Measurements from ENCODE around the gene KIF26A.

The KIF26A gene

DNA sequence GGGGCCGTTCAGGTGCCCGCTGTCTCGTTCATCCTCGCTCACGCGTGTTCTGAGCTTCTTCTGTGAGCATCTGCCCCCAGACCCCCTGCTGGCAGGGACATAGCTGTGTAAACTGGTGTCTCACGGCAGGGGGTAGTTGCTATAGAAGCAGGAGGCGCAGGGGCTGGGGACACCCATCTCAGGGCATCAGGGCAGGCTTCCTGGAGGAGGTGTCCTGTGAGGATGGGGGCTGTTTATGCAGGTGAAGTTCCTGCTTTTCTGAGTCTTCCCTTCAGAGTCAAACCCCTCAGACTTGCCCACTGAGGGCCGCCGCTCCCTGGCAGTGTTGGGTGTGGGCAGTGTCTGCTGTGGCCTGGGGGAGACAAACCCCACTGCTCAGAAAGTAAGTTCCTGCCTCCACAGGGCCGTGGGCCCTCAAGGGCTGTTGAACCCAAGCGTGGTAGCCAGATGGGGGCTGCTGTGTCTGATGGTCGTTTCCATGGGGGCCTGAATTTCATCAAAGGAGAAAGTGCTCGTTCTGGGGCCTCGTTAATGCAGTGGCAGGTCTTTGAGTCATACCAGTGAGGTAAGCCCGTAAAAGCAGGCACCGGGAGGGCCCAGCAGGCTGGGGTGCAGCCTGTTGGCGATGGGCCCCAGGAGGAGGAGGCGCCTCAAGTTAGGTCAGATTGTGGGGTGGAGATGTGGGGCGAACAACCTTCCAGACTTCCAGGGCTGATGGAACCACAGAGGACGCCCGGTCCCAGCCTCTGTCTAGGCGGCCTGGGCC lies 23.4 kb downstream of the KIF26A start:
- no peak for DNase-seq

DNA sequence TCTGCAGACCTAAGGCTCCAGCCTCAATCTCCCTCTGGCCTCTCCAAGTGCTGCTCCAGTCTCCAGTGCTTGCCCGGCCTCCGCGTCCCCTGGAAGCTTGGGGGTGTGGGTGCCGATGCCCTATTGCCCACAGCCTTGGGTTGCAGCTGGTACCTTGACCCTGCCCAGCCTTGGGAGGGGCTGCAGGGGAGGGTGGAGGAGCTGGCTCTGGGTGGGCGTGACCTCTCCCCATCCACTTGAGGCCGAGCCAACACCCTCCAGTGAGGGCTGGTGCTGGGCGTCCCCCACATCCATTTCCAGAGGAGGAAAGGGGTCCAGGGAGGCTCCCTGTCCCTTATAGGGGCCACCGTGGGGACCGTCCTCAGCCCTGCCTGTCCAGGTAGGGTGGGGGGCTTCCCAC lies 24.1 kb downstream of the KIF26A start:
- no peak for DNase-seq

DNA sequence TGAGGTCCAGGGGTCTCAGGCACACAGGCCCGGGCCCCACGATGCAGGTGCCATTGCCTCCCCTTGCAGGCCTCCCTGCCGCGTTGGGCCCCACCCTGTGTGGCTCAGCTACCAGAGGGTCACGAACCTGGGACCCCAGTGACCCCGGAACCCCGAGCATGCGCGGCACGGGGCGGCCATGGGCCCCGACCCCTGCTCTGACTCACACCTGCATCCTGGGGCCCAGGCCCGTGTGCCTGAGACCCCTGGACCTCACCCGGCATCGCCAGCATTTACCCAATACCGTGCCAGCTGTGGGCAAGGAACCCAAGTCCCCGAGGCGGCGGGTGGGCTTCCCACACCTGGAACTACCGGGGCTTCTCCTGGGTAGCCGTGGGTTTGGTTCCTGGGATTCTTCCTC lies 25.2 kb downstream of the KIF26A start:
- DNase-seq = no peak

DNA sequence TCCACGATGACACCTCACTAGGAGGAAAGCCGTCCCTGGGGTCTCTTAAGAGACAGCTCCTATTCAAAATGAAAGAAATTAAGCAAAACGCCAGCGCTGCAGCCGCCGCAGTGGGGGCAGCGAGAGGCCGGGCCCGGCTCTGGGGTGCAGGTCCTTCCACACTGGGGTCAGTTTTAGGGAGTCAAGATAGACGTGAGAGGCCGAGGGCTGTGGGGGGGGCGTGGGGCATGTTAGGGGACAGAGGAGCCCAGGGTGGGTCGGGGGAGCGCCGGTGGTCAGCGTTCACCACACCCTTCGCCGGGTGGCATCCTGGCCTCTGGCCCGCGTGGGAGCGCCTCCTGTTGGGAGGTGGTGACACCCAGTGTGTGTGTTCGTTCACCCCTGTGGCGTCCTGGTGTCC lies 25.7 kb downstream of the KIF26A start:
- DNase-seq = no peak

DNA sequence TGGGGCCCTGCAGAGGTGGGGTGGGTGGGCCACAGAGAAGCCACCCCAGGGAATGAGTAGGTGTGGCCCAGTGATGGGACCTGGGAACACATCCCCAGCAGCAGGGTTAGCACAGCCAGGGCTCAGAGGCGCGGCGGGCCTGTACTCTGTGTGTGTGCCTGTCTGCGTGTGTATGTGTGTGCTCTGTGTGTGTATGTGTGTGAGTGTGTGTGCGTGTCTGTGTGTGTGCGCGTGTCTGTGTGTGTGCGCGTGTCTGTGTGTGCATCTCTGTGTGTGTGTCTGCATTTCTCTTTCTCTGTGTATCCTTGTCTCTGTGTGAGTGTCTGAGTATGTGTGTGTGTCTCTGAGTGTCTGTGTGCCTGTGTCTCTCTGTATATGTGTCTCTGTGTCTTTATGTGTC lies 26.1 kb downstream of the KIF26A start:
- no peak for DNase-seq

DNA sequence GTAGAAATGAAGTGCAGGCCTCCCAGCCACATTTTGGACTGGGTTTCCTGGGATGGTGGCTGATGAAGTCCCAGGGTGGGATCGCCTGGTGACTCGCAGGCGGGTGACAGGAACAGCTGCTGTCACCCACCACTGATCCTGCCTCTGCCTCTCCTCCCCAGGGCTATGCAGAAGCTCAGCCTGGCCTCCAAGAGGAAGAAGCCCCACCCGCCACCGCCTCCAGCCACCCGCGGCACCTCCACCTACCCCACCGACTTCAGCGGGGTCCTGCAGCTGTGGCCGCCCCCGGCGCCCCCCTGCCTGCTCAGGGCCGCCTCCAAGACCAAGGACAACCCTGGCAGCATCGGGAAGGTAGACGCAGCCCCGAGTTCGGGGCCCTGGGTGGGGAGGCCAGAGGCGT lies 28.3 kb downstream of the KIF26A start:
- no peak for DNase-seq

DNA sequence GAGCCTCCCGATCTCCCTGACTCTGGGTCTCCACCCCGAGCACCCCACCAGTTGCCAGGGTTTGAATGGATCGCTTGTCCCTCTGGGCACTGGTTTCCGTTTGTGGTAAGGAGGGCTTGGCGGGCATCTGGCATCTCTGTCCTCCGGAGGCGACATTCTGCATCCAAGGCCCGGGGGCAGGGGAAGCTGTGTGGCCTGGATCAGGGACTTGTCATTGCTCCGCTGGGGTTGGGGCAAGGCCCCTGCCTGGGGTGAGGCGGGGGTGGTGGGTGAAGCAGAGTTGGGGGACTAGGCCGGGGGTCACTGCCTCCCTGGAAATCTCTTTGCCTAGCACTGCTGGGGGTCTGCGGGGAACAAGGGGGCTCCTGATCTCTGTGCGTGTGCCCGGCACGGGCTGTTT lies 30.2 kb downstream of the KIF26A start:
- no peak for DNase-seq

DNA sequence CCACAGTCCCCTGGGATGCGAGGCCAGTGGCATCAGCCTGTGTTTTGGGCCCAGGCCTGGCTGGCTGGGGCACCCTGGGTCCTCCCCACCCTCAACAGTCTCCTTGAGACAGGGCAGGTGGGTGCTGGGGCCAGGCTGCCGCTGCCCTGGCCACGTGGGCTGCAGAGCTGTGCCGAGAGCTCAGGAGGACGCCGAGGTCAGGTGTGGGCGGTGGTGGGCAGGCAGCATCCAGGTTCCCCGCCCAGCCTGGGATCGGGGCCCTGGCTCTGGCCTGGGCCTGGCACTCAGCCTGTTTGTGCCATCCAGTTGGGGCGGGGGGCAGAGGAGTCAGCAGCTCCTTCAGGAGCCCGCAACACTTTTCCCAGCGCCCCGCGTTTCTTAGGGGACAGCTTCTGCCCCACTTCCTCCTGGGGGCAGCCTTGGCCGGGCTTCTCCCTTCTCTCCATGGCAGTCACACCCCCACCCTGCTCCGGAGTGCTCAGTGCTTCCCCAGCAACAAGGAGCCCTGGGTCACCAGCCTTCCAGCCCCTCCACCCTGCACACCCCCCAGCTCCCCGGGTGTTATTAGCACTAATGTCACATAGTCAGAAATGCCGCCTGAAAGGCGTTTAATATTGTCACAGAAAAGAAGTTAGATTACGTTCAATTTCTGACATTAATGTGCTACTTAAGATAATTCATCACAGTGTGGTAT lies 30.8 kb downstream of the KIF26A start:
- DNase-seq = no peak

DNA sequence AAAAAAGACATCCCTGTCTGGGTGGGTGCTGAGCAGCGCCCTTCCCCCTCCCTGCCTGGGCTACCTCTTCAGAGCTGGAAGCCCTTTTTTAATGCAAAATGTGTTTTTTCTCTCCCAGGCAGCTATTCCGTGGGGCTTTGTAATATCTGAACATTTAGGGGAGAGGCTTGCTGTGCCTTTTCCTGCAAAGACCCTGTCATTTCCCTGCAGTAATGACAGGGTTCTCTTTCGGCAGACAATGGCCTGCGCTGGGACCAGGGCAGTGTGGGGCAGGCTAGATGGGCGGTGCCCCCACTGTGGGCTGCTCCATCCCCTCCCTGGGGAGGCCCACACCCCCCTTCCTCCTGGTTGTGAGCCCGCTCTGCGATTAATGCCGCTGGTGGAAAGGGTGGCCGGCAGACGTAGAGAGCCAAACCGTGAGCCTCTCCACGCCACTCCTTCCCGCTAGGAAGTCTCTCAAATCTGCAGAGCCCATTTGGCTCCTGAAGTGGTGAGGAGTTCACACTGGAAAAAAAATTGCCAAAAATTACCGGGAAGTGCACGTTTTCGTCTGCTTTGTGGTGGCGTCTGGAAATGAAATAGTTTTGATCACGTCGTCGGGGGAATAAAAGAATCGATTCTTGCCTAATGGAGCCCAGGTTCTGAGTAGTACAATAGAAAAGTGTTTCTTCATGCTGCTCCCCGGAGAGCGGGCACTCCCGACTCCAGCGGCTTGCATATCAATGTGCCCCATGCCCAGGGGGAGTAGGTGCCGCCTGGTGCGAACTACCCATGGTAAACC lies 31.5 kb downstream of the KIF26A start:
- DNase-seq = no peak

DNA sequence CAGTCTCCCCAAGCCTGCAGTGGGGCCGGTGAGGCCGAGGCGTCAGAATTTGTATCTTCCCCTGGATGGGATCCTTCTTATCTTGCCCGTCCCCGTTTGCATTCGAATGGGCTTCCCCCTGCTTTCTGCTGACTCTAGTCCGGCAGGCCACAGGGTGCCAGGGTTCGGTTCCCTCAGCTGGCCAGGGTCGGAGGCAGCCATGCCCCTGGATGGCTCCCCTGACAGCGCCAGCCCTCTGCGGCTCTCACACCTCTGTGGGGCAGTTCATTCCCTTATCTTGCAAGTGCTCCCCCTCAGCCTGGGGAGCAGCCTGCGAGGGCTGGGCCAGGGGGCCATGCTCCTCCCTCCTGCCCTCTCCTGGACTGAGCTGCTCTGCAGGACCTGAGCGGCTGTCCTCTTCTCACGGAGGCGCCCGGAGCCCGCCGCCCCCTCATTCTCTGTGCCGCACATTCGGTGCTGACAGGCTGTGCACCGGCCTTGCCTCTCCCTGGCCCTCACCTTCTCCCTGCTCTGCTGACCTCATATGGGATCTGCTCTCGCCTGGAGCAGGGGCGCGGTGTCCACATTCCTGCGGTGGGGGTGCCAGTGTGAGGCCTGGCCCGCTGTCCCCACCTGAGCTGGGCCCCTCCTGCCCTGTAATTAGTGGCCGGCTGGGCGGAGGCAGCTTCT lies 32.8 kb downstream of the KIF26A start:
- peak; percentile 98 for DNase-seq

DNA sequence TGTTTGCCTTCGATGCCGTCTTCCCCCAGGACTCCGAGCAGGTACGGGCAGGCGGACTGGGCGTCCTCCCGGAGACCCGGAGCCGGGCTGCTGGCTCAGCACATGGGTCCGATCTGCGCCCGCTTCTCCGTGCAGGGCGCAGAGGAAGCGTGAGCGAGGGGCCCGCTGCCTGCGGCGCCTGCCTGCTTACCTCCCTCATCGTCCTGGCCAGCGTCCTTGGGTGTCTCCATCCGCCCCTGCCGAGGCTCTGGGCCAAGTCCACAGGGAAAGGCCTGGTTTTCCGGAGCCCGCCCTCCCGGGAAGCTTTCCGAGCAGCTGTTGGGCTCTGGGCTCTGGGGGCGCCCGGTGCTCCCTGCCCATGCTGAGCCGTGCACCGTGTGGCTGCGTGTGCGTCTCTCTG lies 33.5 kb downstream of the KIF26A start:
- DNase-seq = no peak

DNA sequence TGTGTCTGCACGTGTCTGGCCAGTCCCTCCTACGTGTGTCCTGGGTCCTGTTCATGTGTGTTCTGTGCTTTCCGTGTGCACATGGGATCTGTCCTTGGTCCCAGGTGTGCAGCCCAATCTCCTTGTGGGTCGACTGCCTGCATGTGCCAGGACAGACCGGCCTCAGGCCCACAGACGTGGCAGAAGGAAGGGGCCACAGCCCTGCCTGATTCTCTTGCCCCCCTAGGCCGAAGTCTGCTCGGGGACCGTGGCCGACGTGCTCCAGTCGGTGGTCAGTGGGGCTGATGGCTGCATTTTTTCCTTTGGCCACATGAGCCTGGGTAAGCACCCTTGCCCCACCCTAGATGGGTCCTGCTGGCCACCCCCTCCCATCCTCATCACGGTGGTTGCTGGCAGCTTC lies 34.0 kb downstream of the KIF26A start:
- DNase-seq = no peak

DNA sequence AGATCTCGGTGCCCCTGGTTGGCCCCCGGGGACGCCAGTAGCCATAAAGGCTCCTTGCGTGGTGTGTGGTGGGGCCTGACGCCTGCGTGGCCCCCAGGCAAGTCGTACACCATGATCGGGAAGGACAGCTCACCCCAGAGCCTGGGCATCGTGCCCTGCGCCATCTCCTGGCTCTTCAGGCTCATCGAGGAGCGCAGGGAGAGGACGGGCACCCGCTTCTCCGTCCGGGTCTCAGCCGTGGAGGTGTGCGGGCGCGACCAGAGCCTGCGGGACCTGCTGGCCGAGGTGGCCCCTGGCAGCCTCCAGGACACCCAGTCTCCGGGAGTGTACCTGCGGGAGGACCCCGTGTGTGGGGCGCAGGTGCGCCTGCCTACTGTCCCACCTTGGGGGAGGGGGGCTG lies 34.5 kb downstream of the KIF26A start:
- DNase-seq = no peak

DNA sequence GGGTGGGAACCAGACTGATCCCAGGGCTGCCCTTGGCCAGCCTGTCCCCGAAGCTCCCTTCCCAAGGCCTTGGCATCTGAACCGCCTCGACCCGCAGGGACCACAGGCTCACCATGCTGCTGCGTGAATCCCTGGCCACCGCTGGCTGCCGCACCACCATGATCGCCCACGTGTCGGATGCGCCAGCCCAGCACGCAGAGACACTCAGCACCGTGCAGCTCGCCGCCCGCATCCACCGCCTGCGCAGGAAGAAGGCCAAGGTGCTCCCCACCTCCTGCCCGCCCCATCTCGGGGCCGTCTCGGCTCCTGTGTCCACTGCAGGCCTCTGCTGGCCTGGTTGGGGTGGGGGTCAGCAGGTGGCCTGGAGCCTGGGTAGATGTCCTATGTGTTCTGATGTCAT lies 35.7 kb downstream of the KIF26A start:
- DNase-seq = no peak

DNA sequence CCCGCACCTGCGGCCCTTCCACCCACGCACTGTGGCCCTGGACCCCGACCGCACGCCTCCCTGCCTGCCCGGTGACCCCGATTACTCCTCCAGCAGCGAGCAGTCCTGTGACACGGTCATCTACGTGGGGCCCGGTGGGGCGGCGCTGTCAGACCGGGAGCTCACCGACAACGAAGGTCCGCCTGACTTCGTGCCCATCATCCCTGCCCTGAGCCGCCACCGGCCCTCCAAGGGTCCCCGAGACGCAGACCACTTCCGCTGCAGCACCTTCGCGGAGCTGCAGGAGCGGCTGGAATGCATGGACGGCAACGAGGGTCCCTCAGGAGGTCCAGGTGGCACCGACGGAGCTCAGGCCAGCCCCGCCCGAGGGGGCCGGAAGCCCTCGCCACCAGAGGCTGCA lies 36.7 kb downstream of the KIF26A start:
- no peak for DNase-seq

DNA sequence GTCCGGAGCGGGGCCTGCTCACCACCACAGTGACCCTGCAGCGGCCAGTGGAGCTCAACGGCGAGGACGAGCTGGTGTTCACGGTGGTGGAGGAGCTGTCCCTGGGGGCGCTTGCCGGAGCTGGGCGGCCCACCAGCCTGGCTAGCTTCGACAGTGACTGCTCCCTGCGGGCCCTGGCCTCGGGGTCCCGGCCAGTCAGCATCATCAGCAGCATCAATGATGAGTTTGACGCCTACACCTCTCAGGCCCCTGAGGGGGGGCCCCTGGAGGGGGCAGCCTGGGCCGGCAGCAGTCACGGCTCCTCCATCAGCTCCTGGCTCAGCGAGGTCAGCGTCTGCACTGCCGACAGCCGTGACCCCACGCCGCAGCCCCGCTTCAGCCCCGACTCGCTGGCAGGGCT lies 37.4 kb downstream of the KIF26A start:
- no peak for DNase-seq

DNA sequence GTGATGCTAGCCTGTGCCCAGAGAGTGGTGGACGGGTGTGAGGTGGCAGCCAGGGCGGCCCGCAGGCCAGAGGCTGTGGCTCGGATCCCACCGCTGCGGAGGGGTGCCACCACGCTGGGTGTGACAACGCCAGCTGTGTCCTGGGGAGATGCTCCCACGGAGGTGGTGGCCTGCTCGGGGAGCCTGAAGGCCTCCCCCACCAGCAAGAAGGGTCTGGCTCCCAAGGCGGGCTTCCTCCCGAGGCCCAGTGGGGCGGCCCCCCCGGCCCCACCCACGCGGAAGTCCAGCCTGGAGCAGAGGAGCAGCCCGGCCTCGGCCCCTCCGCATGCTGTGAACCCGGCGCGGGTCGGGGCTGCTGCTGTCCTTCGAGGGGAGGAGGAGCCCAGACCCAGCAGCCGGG lies 38.2 kb downstream of the KIF26A start:
- no peak for DNase-seq

DNA sequence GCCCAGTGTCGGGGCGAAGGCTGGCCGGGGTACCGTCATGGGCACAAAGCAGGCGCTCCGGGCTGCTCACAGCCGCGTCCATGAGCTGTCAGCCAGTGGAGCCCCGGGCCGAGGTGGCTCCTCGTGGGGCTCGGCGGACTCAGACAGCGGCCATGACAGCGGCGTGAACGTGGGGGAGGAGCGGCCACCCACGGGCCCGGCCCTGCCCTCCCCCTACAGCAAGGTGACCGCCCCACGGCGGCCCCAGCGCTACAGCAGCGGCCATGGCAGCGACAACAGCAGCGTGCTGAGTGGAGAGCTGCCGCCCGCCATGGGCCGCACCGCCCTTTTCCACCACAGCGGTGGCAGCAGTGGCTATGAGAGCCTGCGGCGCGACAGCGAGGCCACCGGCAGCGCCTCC lies 39.0 kb downstream of the KIF26A start:
- no peak for DNase-seq

DNA sequence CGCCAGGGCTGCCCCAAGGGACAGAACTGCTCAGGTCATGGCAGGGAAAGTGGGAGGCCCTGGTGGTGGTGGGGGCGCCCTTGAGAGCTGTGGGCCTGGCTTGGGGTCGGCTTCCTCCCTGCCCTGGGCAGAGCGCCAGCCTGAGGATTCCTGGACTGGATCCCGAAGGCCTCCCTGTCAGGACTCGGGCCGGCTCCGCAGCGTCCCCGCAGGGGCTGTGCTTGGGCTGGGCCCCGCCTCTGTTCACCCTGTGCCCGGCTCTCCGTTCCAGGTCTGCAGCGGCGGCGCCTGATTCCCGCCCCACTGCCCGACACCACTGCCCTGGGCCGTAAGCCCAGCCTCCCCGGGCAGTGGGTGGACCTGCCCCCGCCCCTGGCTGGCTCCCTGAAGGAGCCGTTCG lies 39.9 kb downstream of the KIF26A start:
- no peak for DNase-seq

DNA sequence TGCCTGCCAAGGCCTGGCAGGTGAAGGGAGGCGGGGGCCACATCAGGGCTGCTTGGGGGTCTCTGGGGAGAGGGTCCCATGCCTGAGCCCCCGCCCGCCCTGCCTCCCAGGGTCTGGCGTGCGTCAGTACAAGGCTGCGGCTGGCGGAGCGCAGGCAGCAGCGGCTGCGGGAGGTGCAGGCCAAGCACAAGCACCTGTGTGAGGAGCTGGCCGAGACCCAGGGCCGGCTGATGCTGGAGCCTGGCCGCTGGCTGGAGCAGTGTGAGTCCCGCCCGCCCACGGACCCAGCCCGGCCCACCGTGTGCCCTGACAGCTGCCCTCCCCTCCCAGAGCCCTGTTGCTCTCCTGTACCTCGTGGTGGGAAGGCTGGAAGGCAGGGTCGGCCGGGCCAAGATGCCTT lies 40.7 kb downstream of the KIF26A start:
- no peak for DNase-seq

DNA sequence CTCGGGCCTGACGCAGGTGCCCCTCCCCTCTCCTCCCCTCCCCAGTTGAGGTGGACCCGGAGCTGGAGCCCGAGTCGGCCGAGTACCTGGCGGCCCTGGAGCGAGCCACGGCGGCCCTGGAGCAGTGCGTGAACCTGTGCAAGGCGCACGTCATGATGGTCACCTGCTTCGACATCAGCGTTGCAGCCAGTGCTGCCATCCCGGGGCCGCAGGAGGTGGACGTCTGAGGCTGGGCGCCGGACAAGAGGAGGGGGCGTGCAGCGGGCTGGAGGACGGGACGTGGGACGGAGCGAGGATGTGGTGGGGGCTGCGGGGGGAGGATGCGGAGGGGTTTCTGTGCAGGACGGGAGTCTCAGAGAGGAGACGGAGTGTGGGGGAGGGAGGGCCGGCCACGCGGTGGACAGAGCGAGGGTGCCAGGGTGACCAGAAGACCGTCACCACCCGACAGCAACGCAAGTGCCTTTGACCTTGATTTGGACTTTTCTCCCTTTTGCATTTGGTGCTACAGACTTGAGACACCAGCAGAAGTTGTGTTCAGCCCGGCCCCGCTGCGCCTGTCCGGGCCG lies 41.3 kb downstream of the KIF26A start:
- no peak for DNase-seq

DNA sequence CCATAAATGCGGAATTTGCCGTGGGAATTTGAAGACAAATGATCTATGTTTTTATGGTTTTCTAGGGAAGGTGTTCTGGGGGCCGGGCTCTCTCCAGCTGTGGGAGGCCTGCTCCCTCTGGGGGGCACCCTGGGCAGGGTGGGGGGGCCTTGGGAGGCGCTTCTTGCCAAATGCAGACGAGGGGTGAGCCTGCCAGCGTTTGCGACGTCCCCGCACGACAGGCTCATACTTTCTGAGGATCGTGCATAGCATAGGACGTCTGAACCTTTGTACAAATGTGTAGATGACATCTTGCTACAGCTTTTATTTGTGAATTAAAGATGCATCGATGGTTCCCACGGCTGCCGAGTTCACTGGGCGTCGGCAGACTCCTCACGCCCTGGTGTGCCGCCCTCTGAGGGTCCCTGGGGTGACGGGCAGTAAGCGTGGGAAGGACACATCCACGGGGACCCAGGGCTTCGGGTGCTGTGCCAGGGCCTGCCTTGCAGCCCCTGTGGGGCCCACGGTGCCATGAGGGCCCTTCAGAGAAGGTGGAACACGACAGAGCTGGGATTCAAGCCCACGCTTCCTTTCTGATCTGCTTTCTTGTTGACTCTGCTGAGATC lies 42.3 kb downstream of the KIF26A start:
- no peak for DNase-seq

Data from islet precursor cell (in vitro differentiated cells).